Breast epithelium (tissue), 3 donors: ENCODE data around the gene RBPJ.

Experiments used
- CTCF ChIP-seq, 3 donors: fragments of 450-650 bp; IDR thresholded peaks; one replicate each; pipeline ENCODE4 v1.5.1; 2016 to 2017; ENCODE audit warnings: antibody characterized with exemption in 3 of 3, mild to moderate bottlenecking in 3 of 3, moderate library complexity in 3 of 3
- POLR2A ChIP-seq: fragments of 450-650 bp; IDR thresholded peaks from one replicate; pipeline ENCODE4 v1.6.1; 2016; ENCODE audit warnings: antibody characterized with exemption, mild to moderate bottlenecking, moderate library complexity
- POLR2AphosphoS5 ChIP-seq, 3 donors: sonication (generic); formaldehyde crosslinking; IDR thresholded peaks; one replicate each; pipeline ENCODE4 v1.6.1; 2017; ENCODE audit warnings: antibody characterized with exemption in 3 of 3

DNA sequence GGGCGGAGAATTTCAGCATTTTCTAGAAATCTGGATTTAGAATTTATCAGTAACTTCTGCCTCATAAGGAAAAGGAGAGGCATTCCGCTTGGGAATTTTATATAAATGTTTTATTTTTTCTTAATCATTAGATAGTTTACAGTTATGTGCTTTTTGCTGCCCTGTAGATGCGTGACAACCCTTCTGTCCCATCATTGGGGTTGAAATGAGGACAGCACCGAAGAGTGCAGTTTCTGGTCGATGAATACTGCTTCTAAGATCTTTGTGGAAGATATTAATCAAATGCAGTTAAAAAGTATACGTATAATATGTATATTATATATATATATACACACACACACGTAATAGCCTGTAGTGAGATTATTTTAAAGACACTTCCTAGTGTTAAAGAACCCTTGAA, 1.5 kb downstream of the RBPJ start:
- no peak for TF ChIP-seq POLR2A
- no peak for TF ChIP-seq CTCF (IDR thresholded peaks at IDR 0.05)
- TF ChIP-seq POLR2AphosphoS5 (IDR thresholded peaks at IDR 0.05), result no peak
